ENCODE results near the gene OR7G2.

- no peak for TF ChIP-seq CTCF (IDR thresholded peaks at IDR 0.05)
- TF ChIP-seq POLR2A (IDR thresholded peaks at IDR 0.05), result no peak
Observed at GRCh38 chr19:9061879-9062278, 45.4 kb downstream of the OR7G2 start.
